Measurements from ENCODE around the gene NFKBIL1. TPM values are rescaled to one million over a fixed set of nuclear protein-coding genes. Genes with fewer than 3 reads are reported as not detected.

Gene NFKBIL1
- total RNA-seq, 1 experiment from 2014 or later = 15.1 TPM

DNA sequence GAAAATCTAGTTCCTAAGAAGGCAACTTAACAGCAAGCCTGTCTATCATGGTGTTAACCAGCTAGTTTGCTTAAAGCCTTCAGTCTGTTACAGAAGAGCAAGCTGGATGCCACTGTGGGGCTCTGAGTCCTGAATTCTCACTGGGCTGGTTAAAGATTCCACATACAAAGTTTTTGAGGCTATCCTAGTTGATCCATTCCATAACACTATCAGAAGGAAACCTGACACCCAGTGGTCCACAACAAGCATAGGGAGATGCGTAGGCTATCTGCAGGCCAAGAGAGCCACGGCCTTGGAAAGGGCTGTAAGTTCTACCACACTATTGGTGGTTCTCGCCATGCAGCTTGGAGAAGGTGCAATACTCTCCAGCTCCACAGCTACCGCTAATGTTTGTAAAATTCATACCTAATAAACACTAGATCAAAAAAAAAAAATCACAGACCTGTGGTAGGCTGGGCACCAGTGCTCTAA, 19.1 kb upstream of the NFKBIL1 start:
- H3K56ac ChIP-seq (ENCODE audit: insufficient read length, low read depth, low read length) = no peak overlapping the region
- no peaks in the 10 kb centered on the region for H3K23me2 ChIP-seq (ENCODE audit: insufficient read length, low read depth, low read length, poor library complexity, severe bottlenecking)
- no peak overlapping the region for H3K18ac ChIP-seq (ENCODE audit: insufficient read length, low read depth, low read length)
- H3K79me1 ChIP-seq (ENCODE audit: insufficient read depth, low read depth, low read length, poor library complexity, severe bottlenecking) = no peaks in the 10 kb centered on the region
- H3K9me3 Mint-ChIP-seq = no peaks in the 10 kb centered on the region; a peak in 1 of 5 replicates
- H2AK5ac ChIP-seq (ENCODE audit: insufficient read length, low read length) = no peak overlapping the region
- H3K27ac ChIP-seq (ENCODE audit: insufficient read length, low read depth, low read length) = no peak overlapping the region
- H2BK5ac ChIP-seq (ENCODE audit: insufficient read length, low read length) = no peak overlapping the region
- H3K9ac ChIP-seq (ENCODE audit: extremely low read depth, insufficient read length, low read length) = no peak overlapping the region
- H4K20me1 ChIP-seq (ENCODE audit: control insufficient read depth, insufficient read depth, insufficient read length) = peaks cover 2% of the 10 kb centered on the region
- H4K91ac ChIP-seq (ENCODE audit: insufficient read length, low read depth, low read length) = no peak overlapping the region
- H2BK12ac ChIP-seq (ENCODE audit: insufficient read length, low read depth, low read length) = no peak overlapping the region
- no peak overlapping the region for H3K14ac ChIP-seq (ENCODE audit: insufficient read depth, low read length)
- H3K27ac Mint-ChIP-seq = peak overlapping the region in 1 of 3 experiments; percentile 52; a peak in 2 of 7 replicates
- H3K9me3 ChIP-seq (ENCODE audit: control insufficient read depth, low read depth, low read length) = no peaks in the 10 kb centered on the region
- no peak overlapping the region for H3K23ac ChIP-seq (ENCODE audit: insufficient read length, low read depth, low read length)
- H2BK20ac ChIP-seq (ENCODE audit: low read depth, low read length, poor library complexity, severe bottlenecking) = no peak overlapping the region
- no peak overlapping the region for H4K8ac ChIP-seq (replicated peaks; ENCODE audit: insufficient read length, low read depth, low read length)
- TF ChIP-seq, protein P1, sequence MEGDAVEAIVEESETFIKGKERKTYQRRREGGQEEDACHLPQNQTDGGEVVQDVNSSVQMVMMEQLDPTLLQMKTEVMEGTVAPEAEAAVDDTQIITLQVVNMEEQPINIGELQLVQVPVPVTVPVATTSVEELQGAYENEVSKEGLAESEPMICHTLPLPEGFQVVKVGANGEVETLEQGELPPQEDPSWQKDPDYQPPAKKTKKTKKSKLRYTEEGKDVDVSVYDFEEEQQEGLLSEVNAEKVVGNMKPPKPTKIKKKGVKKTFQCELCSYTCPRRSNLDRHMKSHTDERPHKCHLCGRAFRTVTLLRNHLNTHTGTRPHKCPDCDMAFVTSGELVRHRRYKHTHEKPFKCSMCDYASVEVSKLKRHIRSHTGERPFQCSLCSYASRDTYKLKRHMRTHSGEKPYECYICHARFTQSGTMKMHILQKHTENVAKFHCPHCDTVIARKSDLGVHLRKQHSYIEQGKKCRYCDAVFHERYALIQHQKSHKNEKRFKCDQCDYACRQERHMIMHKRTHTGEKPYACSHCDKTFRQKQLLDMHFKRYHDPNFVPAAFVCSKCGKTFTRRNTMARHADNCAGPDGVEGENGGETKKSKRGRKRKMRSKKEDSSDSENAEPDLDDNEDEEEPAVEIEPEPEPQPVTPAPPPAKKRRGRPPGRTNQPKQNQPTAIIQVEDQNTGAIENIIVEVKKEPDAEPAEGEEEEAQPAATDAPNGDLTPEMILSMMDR (conservative IDR thresholded peaks at IDR 0.05) = no peak
- peaks cover 23 to 32% of the 10 kb centered on the region in 2 experiments for H3K4me1 Mint-ChIP-seq
- DNase-seq = no peak
- no peak overlapping the region for H2AFZ ChIP-seq (ENCODE audit: low read length)
- no peak overlapping the region for H3K4ac ChIP-seq (ENCODE audit: low read depth, low read length)
- H3K4me1 ChIP-seq (ENCODE audit: insufficient read depth, low read length) = no peaks in the 10 kb centered on the region; the same call in 1 of the 2 replicates
- H3T11ph ChIP-seq (ENCODE audit: low read length) = no peak overlapping the region
- H3K4me2 ChIP-seq (ENCODE audit: insufficient read depth, insufficient read length, low read length) = no peak overlapping the region
- H2BK120ac ChIP-seq (ENCODE audit: low read depth, low read length, poor library complexity, severe bottlenecking) = no peak overlapping the region
- WGBS (ENCODE audit: extremely low coverage, insufficient read length, low lambda C conversion rate) = no CpG with 5 or more reads among the region's 4 CpGs
- no peaks in the 10 kb centered on the region for H3K27me3 ChIP-seq (ENCODE audit: insufficient read depth, low read length)
- no peak overlapping the region for H4K5ac ChIP-seq (ENCODE audit: insufficient read length, low read depth, low read length)
- H3K79me2 ChIP-seq (ENCODE audit: insufficient read depth, low read length) = no peaks in the 10 kb centered on the region
- H3K4me3 Mint-ChIP-seq = peak overlapping the region in 1 of 2 experiments; percentile 46; a peak in 2 of 5 replicates
- H3K36me3 Mint-ChIP-seq (ENCODE audit: insufficient read depth in 1 of 3, low read depth in 3 of 3) = peaks cover 32 to 40% (median 36%) of the 10 kb centered on the region in 3 experiments; a peak in 6 of 7 replicates
- H2BK15ac ChIP-seq (ENCODE audit: low read depth, low read length) = no peak overlapping the region
- peaks cover 2% of the 10 kb centered on the region for H3K27me3 Mint-ChIP-seq (ENCODE audit: low read depth)

All from H9 (cell line).